ENCODE data around the gene CTSA.

The CTSA gene

DNA sequence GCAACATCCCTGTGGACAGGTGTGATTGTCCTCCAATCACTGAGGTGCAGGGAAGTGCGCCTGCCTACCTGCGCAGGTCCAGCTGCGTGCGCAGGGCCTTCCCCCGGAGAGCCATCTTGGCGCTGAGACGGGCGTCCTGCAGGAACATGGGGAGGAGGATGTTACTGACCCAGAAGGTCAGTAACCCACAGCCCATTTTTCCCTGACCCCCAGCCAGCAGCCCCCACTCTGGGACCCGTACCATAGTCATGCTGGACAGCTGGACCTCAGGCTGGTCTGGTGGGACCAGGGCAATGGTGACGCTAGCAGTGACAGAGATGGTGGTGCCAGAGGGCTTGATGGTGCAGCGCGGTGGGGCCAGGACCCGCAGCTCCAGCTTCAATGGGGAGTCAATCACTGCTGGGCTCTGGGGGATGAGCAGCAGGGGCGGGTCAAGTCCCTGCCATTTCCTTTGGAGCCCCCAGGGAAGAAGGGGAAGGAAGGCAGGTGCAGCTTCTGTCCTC lies 11.1 kb downstream of the CTSA start:
- H2BK15ac ChIP-seq (ENCODE audit: low read length), result no peak overlapping the region
- H3K9ac ChIP-seq (ENCODE audit: low read depth, low read length, poor library complexity), result peak overlapping the region; percentile 44
- no peak overlapping the region for H3K4ac ChIP-seq (ENCODE audit: low read length)
- no peak overlapping the region for H2AFZ ChIP-seq (ENCODE audit: low read length)
- H3K23ac ChIP-seq (ENCODE audit: low read depth, low read length, poor library complexity), result no peak overlapping the region
- no peak overlapping the region for H3K4me2 ChIP-seq (ENCODE audit: insufficient read depth, low read length, poor library complexity, severe bottlenecking)
- no peak for DNase-seq (ENCODE audit: low spot score)
- peak overlapping the region in 1 of 2 donors; percentile 62 for H3K4me3 ChIP-seq (ENCODE audit: low read length in 2 of 2)
- H3K4me1 ChIP-seq (ENCODE audit: control insufficient read depth in 2 of 2, insufficient read depth in 1 of 2, low read depth in 1 of 2, low read length in 2 of 2), result no peaks in the 10 kb centered on the region
- no CpG with 5 or more reads among the region's 14 CpGs for WGBS, 2 donors (ENCODE audit: extremely low coverage in 2 of 2, insufficient read length in 2 of 2, insufficient replicate concordance in 1 of 2)
- H3K79me1 ChIP-seq (ENCODE audit: low read depth, low read length), result peaks cover 2% of the 10 kb centered on the region
- peak overlapping the region; percentile 46 for H2AK5ac ChIP-seq (ENCODE audit: low read depth, low read length)
- H3K27ac ChIP-seq (replicated peaks; ENCODE audit: low read length), result no peak overlapping the region
- H2BK120ac ChIP-seq (ENCODE audit: low read depth, low read length), result no peak overlapping the region
- peak overlapping the region; percentile 34 for H2BK5ac ChIP-seq (ENCODE audit: low read length)
- H3K36me3 ChIP-seq (replicated peaks in 1 of 2; ENCODE audit: control insufficient read depth in 2 of 2, insufficient read depth in 2 of 2, low read length in 2 of 2), result peaks cover 33 to 95% of the 10 kb centered on the region in 2 donors
- H3K27me3 ChIP-seq (ENCODE audit: control insufficient read depth in 3 of 3, insufficient read depth in 3 of 3, low read depth in 1 of 3, low read length in 3 of 3), result no peaks in the 10 kb centered on the region
- no peak overlapping the region for H2BK12ac ChIP-seq (ENCODE audit: low read length)
- H3K18ac ChIP-seq (ENCODE audit: low read length), result no peak overlapping the region
- no peak overlapping the region for H4K91ac ChIP-seq (ENCODE audit: low read depth, low read length, poor library complexity)
- H3K9me3 ChIP-seq (replicated peaks in 1 of 2; ENCODE audit: control insufficient read depth in 2 of 2, insufficient read depth in 1 of 2, low read depth in 1 of 2, low read length in 2 of 2), result no peaks in the 10 kb centered on the region
- no peak overlapping the region for H3K14ac ChIP-seq (ENCODE audit: low read length)
- H4K8ac ChIP-seq (ENCODE audit: low read depth, low read length), result no peak overlapping the region

DNA sequence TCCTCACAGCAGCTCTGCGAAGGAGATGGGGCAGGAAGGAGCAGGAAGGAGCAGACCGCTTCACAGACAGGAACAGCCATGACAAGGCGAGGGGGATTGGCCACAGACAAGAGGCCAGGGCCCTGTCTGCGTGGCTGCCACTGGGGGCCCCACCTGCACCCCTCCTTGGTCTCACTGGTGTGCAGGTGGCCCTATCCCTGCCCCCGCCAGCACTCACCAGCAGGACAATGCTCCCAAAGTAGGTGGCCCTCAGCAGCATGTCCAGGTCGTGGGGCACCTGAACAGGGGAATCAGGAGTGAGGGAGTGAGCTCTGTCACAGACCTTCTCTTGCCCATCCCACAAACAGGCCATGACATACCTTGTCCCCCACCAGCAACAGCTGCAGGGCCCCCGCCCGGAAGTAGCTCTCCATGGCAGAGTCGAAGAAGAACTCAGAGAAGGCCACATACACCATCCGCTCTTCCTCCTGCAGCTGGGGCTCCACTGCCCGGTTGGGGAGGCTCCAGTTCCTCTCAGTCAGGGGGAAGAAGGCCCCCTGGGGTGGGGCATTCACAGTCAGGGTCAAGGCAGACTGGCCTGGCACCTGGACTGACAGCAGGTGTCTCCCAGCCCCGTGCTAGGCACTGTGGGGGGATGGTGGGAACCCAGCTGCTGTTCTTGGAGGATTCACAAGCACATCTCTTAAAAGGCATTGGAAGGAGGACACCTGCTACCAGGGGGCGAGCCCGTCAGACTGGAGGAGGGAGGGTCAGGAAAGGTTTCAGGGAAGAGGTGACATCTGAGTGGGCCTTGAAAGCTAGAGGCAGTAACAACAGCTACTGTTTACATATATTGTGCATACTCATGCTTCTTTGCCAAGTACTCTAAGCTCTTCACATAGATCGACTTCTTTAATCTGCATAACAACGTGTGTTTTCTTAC lies 13.7 kb downstream of the CTSA start:
- no peak overlapping the region for H4K91ac ChIP-seq (ENCODE audit: low read depth, low read length, poor library complexity)
- H2AK5ac ChIP-seq (ENCODE audit: low read depth, low read length), result no peak overlapping the region
- H2BK5ac ChIP-seq (ENCODE audit: low read length), result no peak overlapping the region
- H3K4me3 ChIP-seq (ENCODE audit: low read length in 2 of 2), result no peak overlapping the region
- H3K14ac ChIP-seq (ENCODE audit: low read length), result no peak overlapping the region
- H3K4ac ChIP-seq (ENCODE audit: low read length), result no peak overlapping the region
- no peaks in the 10 kb centered on the region for H3K27me3 ChIP-seq (ENCODE audit: control insufficient read depth in 3 of 3, insufficient read depth in 3 of 3, low read depth in 1 of 3, low read length in 3 of 3)
- peaks cover 2% of the 10 kb centered on the region for H3K79me1 ChIP-seq (ENCODE audit: low read depth, low read length)
- H3K9me3 ChIP-seq (replicated peaks in 1 of 2; ENCODE audit: control insufficient read depth in 2 of 2, insufficient read depth in 1 of 2, low read depth in 1 of 2, low read length in 2 of 2), result no peaks in the 10 kb centered on the region
- H4K8ac ChIP-seq (ENCODE audit: low read depth, low read length), result no peak overlapping the region
- H3K23ac ChIP-seq (ENCODE audit: low read depth, low read length, poor library complexity), result peak overlapping the region; percentile 61
- peak overlapping the region; percentile 53 for H3K9ac ChIP-seq (ENCODE audit: low read depth, low read length, poor library complexity)
- no CpG with 5 or more reads among the region's 16 CpGs for WGBS, 2 donors (ENCODE audit: extremely low coverage in 2 of 2, insufficient read length in 2 of 2, insufficient replicate concordance in 1 of 2)
- no peak overlapping the region for H2BK12ac ChIP-seq (ENCODE audit: low read length)
- H2BK120ac ChIP-seq (ENCODE audit: low read depth, low read length), result no peak overlapping the region
- peaks cover 0 to 2% of the 10 kb centered on the region in 2 donors for H3K4me1 ChIP-seq (ENCODE audit: control insufficient read depth in 2 of 2, insufficient read depth in 1 of 2, low read depth in 1 of 2, low read length in 2 of 2)
- peaks cover 42 to 94% of the 10 kb centered on the region in 2 donors for H3K36me3 ChIP-seq (replicated peaks in 1 of 2; ENCODE audit: control insufficient read depth in 2 of 2, insufficient read depth in 2 of 2, low read length in 2 of 2)
- H2AFZ ChIP-seq (ENCODE audit: low read length), result no peak overlapping the region
- no peak overlapping the region for H3K18ac ChIP-seq (ENCODE audit: low read length)
- H3K27ac ChIP-seq (replicated peaks; ENCODE audit: low read length), result no peak overlapping the region
- H3K4me2 ChIP-seq (ENCODE audit: insufficient read depth, low read length, poor library complexity, severe bottlenecking), result no peak overlapping the region
- DNase-seq (ENCODE audit: low spot score), result no peak
- H2BK15ac ChIP-seq (ENCODE audit: low read length), result no peak overlapping the region

DNA sequence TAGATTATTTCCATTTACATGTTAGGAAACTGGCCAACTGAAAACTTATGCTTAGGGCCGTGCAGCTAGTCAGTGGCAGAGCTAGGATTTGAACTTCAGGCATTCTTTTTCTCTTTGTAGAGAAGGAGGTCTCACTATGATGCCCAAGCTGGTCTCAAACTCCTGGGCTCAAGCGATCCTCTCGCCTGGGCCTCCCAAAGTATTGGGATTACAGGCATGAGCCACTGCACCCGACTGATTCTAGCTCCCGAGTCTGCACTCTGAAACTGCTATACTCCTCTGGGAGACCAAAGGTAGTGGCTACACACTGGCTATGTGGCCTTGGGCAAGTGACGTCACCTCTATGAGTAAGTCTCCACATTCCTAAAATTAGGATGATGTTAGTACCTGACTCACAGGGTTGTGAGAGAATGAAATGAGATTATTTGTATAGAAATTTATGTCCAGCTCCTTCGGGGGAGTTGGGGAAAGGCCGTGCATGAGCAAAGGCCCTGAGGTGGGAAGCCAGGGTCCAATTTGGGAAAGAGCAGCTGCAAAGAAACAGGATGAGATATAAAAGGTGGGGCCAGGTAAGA lies 14.5 kb downstream of the CTSA start:
- no peak overlapping the region for H2BK15ac ChIP-seq (ENCODE audit: low read length)
- no peak overlapping the region for H3K27ac ChIP-seq (replicated peaks; ENCODE audit: low read length)
- no peak overlapping the region for H3K4me3 ChIP-seq (ENCODE audit: low read length in 2 of 2)
- no peak for DNase-seq (ENCODE audit: low spot score)
- no peak overlapping the region for H3K18ac ChIP-seq (ENCODE audit: low read length)
- peaks cover 2% of the 10 kb centered on the region for H3K79me1 ChIP-seq (ENCODE audit: low read depth, low read length)
- no peak overlapping the region for H3K4ac ChIP-seq (ENCODE audit: low read length)
- H3K14ac ChIP-seq (ENCODE audit: low read length), result no peak overlapping the region
- H2AFZ ChIP-seq (ENCODE audit: low read length), result no peak overlapping the region
- no peak overlapping the region for H4K91ac ChIP-seq (ENCODE audit: low read depth, low read length, poor library complexity)
- no peak overlapping the region for H2BK120ac ChIP-seq (ENCODE audit: low read depth, low read length)
- no peak overlapping the region for H2BK12ac ChIP-seq (ENCODE audit: low read length)
- H3K27me3 ChIP-seq (ENCODE audit: control insufficient read depth in 3 of 3, insufficient read depth in 3 of 3, low read depth in 1 of 3, low read length in 3 of 3), result no peaks in the 10 kb centered on the region
- WGBS, 2 donors (ENCODE audit: extremely low coverage in 2 of 2, insufficient read length in 2 of 2, insufficient replicate concordance in 1 of 2), result no CpG with 5 or more reads among the region's 8 CpGs
- H3K9ac ChIP-seq (ENCODE audit: low read depth, low read length, poor library complexity), result no peak overlapping the region
- H2AK5ac ChIP-seq (ENCODE audit: low read depth, low read length), result no peak overlapping the region
- no peak overlapping the region for H2BK5ac ChIP-seq (ENCODE audit: low read length)
- no peak overlapping the region for H3K4me2 ChIP-seq (ENCODE audit: insufficient read depth, low read length, poor library complexity, severe bottlenecking)
- no peak overlapping the region for H4K8ac ChIP-seq (ENCODE audit: low read depth, low read length)
- H3K4me1 ChIP-seq (ENCODE audit: control insufficient read depth in 2 of 2, insufficient read depth in 1 of 2, low read depth in 1 of 2, low read length in 2 of 2), result peaks cover 0 to 7% of the 10 kb centered on the region in 2 donors
- peaks cover 42 to 94% of the 10 kb centered on the region in 2 donors for H3K36me3 ChIP-seq (replicated peaks in 1 of 2; ENCODE audit: control insufficient read depth in 2 of 2, insufficient read depth in 2 of 2, low read length in 2 of 2)
- H3K23ac ChIP-seq (ENCODE audit: low read depth, low read length, poor library complexity), result no peak overlapping the region
- no peaks in the 10 kb centered on the region for H3K9me3 ChIP-seq (replicated peaks in 1 of 2; ENCODE audit: control insufficient read depth in 2 of 2, insufficient read depth in 1 of 2, low read depth in 1 of 2, low read length in 2 of 2)

Data from neuronal stem cell (in vitro differentiated cells).